H1 (cell line): ENCODE data around the gene SFTPB. TPM values are rescaled to one million over a fixed set of nuclear protein-coding genes. Genes with fewer than 3 reads are reported as not detected.

Source experiments
- CTCF ChIA-PET: fragments of 300-600 bp; sonication (Branson Sonifier 250); formaldehyde crosslinking; loops from one replicate; lab custom pipeline; 2021; ENCODE audit not compliant: partially characterized antibody; lab: Charles Lee
- POLR2A ChIA-PET: fragments of 300-600 bp; sonication (Branson Sonifier 250); formaldehyde crosslinking; loops from one replicate; lab custom pipeline; 2021; ENCODE audit warnings: inconsistent platforms; ENCODE audit not compliant: partially characterized antibody; lab: Charles Lee
- DNase-seq, 2 experiments: peaks; one replicate each; pipeline versions ENCODE4 v3.0.0 to v3.0.0-alpha.2; 2010 to 2022; ENCODE audit warnings: low spot score in 2 of 2, low read depth in 1 of 2, mixed read lengths in 1 of 2
- FAIRE-seq: peaks from 2 replicates; lab custom pipeline; 2011; peaks lifted over from hg19 to GRCh38; lab: Jason Lieb, UNC
- H2AFZ ChIP-seq: 2 replicates; pipeline ENCODE4 v1.8.1; 2012; ENCODE audit warnings: low read length, inconsistent platforms
- H2AK5ac ChIP-seq: 2 replicates; pipeline ENCODE4 v1.6.1; 2013; ENCODE audit warnings: low read depth, low read length
- H2BK120ac ChIP-seq: replicated peaks from 2 replicates; pipeline ENCODE3; 2013; ENCODE audit warnings: low read depth, low read length, inconsistent platforms
- H2BK12ac ChIP-seq: 2 replicates; pipeline ENCODE4 v1.6.1; 2013; ENCODE audit warnings: low read depth, low read length
- H2BK15ac ChIP-seq: 2 replicates; pipeline ENCODE4 v1.6.1; 2013; ENCODE audit warnings: low read length
- H2BK20ac ChIP-seq: 2 replicates; pipeline ENCODE4 v1.6.1; 2013; ENCODE audit warnings: low read length
- H2BK5ac ChIP-seq: 2 replicates; pipeline ENCODE4 v1.6.1; 2013; ENCODE audit warnings: low read depth, low read length
- H3K14ac ChIP-seq: 2 replicates; pipeline ENCODE4 v1.6.1; 2013; ENCODE audit warnings: inconsistent platforms; ENCODE audit not compliant: insufficient read length
- H3K18ac ChIP-seq: 2 replicates; pipeline ENCODE4 v1.6.1; 2013; ENCODE audit warnings: low read length; ENCODE audit errors: extremely low read depth
- H3K23ac ChIP-seq: 2 replicates; pipeline ENCODE4 v1.6.1; 2013; ENCODE audit warnings: inconsistent platforms; ENCODE audit not compliant: insufficient read length
- H3K23me2 ChIP-seq: 2 replicates; pipeline ENCODE4 v1.6.1; 2013; ENCODE audit warnings: low read depth, low read length
- H3K27ac ChIP-seq: 2 replicates; pipeline ENCODE4 v1.6.1; 2011; ENCODE audit warnings: low read depth, low read length, inconsistent platforms
- H3K27me3 ChIP-seq, 4 experiments: replicated peaks in 1 of 4; 1 replicate in 1 of 4; 2 replicates in 3 of 4; pipeline versions ENCODE4 v1.6.1 to v1.8.1; 2011 to 2013; ENCODE audit warnings: low read length in 3 of 4, mild to moderate bottlenecking in 3 of 4, inconsistent platforms in 2 of 4, mixed read lengths in 2 of 4, moderate library complexity in 1 of 4; ENCODE audit not compliant: control insufficient read depth in 3 of 4, insufficient read depth in 3 of 4; ENCODE audit errors: extremely low read depth in 1 of 4
- H3K36me3 ChIP-seq, 4 experiments: 2 replicates each; pipeline versions ENCODE4 v1.6.1 to v1.8.1; 2011 to 2013; ENCODE audit warnings: mild to moderate bottlenecking in 4 of 4, low read length in 3 of 4, moderate library complexity in 2 of 4, control low read depth in 1 of 4, inconsistent platforms in 1 of 4; ENCODE audit not compliant: insufficient read depth in 4 of 4, control insufficient read depth in 2 of 4
- H3K4ac ChIP-seq: replicated peaks from 2 replicates; pipeline ENCODE3; 2013; ENCODE audit warnings: low read length, low read depth, mixed read lengths, inconsistent platforms; ENCODE audit not compliant: insufficient read length
- H3K4me1 ChIP-seq, 4 experiments: replicated peaks in 1 of 4; 1 replicate in 1 of 4; 2 replicates in 3 of 4; pipeline versions ENCODE4 v1.6.1 to v1.8.1; 2011 to 2013; ENCODE audit warnings: low read length in 3 of 4, inconsistent platforms in 2 of 4, mixed read lengths in 1 of 4; ENCODE audit not compliant: insufficient read depth in 4 of 4, control insufficient read depth in 3 of 4
- H3K4me2 ChIP-seq, 2 experiments: 2 replicates each; pipeline versions ENCODE4 v1.6.1 to v1.8.1; 2011 to 2013; ENCODE audit warnings: low read depth in 2 of 2, low read length in 2 of 2, control low read depth in 1 of 2, inconsistent platforms in 1 of 2, mild to moderate bottlenecking in 1 of 2; ENCODE audit not compliant: insufficient read depth in 1 of 2
- H3K4me3 ChIP-seq, 4 experiments: fragments of 200-600, 300-600 bp in 1 of 4; sonication (generic), shearing (Covaris generic), sonication (Bioruptor Twin) in 1 of 4; 2 replicates each; pipeline versions ENCODE4 v1.5.1 to v1.8.1; 2011 to 2016; ENCODE audit warnings: low read length in 4 of 4, low read depth in 3 of 4, control low read depth in 2 of 4, inconsistent platforms in 2 of 4, mild to moderate bottlenecking in 2 of 4, mixed read lengths in 1 of 4, moderate library complexity in 1 of 4; ENCODE audit not compliant: insufficient read depth in 2 of 4; ENCODE audit errors: extremely low read depth in 1 of 4
- H3K56ac ChIP-seq: replicated peaks from 2 replicates; pipeline ENCODE3; 2013; ENCODE audit warnings: low read depth, mild to moderate bottlenecking, mixed read lengths, low read length, inconsistent platforms; ENCODE audit not compliant: insufficient read length
- H3K79me1 ChIP-seq: 2 replicates; pipeline ENCODE4 v1.6.1; 2013; ENCODE audit warnings: low read depth, low read length, control low read depth
- H3K79me2 ChIP-seq, 2 experiments: 2 replicates each; pipeline versions ENCODE4 v1.6.1 to v1.8.1; 2012 to 2013; ENCODE audit warnings: low read length in 2 of 2, mild to moderate bottlenecking in 2 of 2, inconsistent platforms in 1 of 2; ENCODE audit not compliant: insufficient read depth in 2 of 2, control insufficient read depth in 1 of 2
- H3K9ac ChIP-seq, 4 experiments: replicated peaks in 1 of 4; 1 replicate in 1 of 4; 2 replicates in 3 of 4; pipeline versions ENCODE4 v1.6.1 to v1.8.1; 2011 to 2013; ENCODE audit warnings: low read depth in 3 of 4, low read length in 3 of 4, control low read depth in 2 of 4, mild to moderate bottlenecking in 2 of 4, moderate library complexity in 2 of 4, inconsistent platforms in 1 of 4; ENCODE audit errors: extremely low read depth in 1 of 4
- H3K9me3 ChIP-seq, 2 experiments: 2 replicates each; pipeline versions ENCODE4 v1.6.1 to v1.8.1; 2012 to 2013; ENCODE audit warnings: mild to moderate bottlenecking in 2 of 2, moderate library complexity in 2 of 2, control low read depth in 1 of 2, inconsistent platforms in 1 of 2, low read depth in 1 of 2, low read length in 1 of 2, mixed read lengths in 1 of 2; ENCODE audit not compliant: insufficient read depth in 2 of 2
- H4K20me1 ChIP-seq, 2 experiments: replicated peaks in 1 of 2; 2 replicates each; pipeline versions ENCODE3 to v1.8.1; 2011 to 2013; ENCODE audit warnings: inconsistent platforms in 2 of 2, low read length in 2 of 2, mild to moderate bottlenecking in 1 of 2; ENCODE audit not compliant: insufficient read depth in 2 of 2, control insufficient read depth in 1 of 2
- H4K5ac ChIP-seq: 2 replicates; pipeline ENCODE4 v1.6.1; 2013; ENCODE audit warnings: low read length, low read depth, mixed read lengths, inconsistent platforms; ENCODE audit not compliant: insufficient read length
- H4K8ac ChIP-seq: 2 replicates; pipeline ENCODE4 v1.8.0; 2013; ENCODE audit warnings: mild to moderate bottlenecking, moderate library complexity, low read length, inconsistent platforms; ENCODE audit not compliant: insufficient read depth; ENCODE audit errors: extremely low read depth
- H4K91ac ChIP-seq: replicated peaks from 2 replicates; pipeline ENCODE3; 2013; ENCODE audit warnings: low read length, mixed read lengths, inconsistent platforms; ENCODE audit not compliant: insufficient read length
- SP1 ChIP-seq: IDR thresholded peaks from 2 replicates; pipeline ENCODE4 v1.6.1; 2011; ENCODE audit warnings: low read depth, low read length
- WGBS, 2 experiments: shearing (Covaris generic) in 1 of 2; methylation state at CpG; one replicate each; pipeline versions ENCODE4 v1.1.6 to v1.1.7; 2013 to 2015; ENCODE audit warnings: low lambda C conversion rate in 2 of 2, mixed read lengths in 2 of 2, inconsistent platforms in 1 of 2, low coverage in 1 of 2, missing lambda C conversion rate in 1 of 2; ENCODE audit not compliant: insufficient replicate concordance in 2 of 2, insufficient coverage in 1 of 2, insufficient read length in 1 of 2; ENCODE audit errors: extremely low coverage in 1 of 2, missing lambda C conversion rate in 1 of 2; 5-methylcytosine and 5-hydroxymethylcytosine counted together
- polyA plus RNA-seq, 7 experiments: library from polyadenylated mRNA; depleted of rRNA in 3 of 7; stranded (reverse) in 5 of 7; unstranded in 2 of 7; fragments of >200 nt in 5 of 7; fragments of 200-250 nt in 2 of 7; gene quantifications; 1 replicate in 5 of 7; 2 replicates in 1 of 7; 4 replicates in 1 of 7; pipeline versions ENCODE4 v1.2.1 to v1.2.3, GENCODE V29; 2011 to 2013; ENCODE audit warnings: missing spikeins in 2 of 7, mixed read lengths in 2 of 7
- total RNA-seq: library from RNA; stranded (reverse); fragmentation: NEBNext Ultra II Directional; extraction: Animal tissue kit (Norgen Biotek cat#: 25700); gene quantifications from 2 replicates; pipeline ENCODE4 v1.2.1, GENCODE V29; 2021

SFTPB gene
- total and polyA plus RNA-seq, 2 of the 8 experiments (the other 6 are each of a cell fraction or from before 2014, with no cell fraction given): not detected

DNA sequence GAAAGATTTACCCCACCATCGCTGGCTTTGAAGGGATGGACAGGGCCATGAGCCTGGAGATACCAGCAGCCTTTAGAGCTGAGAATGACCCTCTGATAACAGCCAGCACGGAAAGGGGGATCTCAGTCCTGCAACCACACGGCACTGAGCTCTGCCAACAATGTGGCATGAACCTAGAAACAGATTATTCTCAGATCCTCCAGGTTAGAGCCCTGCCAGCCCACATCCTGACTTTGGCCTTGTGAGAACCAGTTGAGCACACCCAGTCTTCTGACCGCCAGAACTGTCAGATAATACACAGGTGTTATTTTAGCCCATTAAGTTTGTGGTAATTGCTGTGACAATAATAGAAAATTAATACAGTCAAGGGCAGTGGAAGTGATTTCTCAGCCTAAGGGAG, 16.8 kb upstream of the SFTPB start:
- POLR2A ChIA-PET: interaction anchor here (1.2 kb wide), 1 partner anchor 11 kb away, joined by 3 read pairs; no protein-coding TSS in a partner anchor
- peaks cover 4% of the 10 kb centered on the region; the same call in 1 of the 2 replicates for H3K23me2 ChIP-seq
- H3K4me2 ChIP-seq: no peak overlapping the region
- FAIRE-seq (no peak), DNase-seq (no peak)
- no peak overlapping the region for H2BK15ac ChIP-seq
- H3K18ac ChIP-seq: no peak overlapping the region
- no peak overlapping the region for H2BK120ac ChIP-seq
- no peak overlapping the region for H3K23ac ChIP-seq
- no peak overlapping the region for H3K27ac ChIP-seq
- no peaks in the 10 kb centered on the region for H3K79me1 ChIP-seq
- H3K4me3 ChIP-seq: no peak overlapping the region
- no peak overlapping the region for H3K9ac ChIP-seq
- no peak overlapping the region for H4K5ac ChIP-seq
- no peaks in the 10 kb centered on the region for H3K36me3 ChIP-seq
- H2BK20ac ChIP-seq: no peak overlapping the region
- no peaks in the 10 kb centered on the region for H3K9me3 ChIP-seq
- no peaks in the 10 kb centered on the region for H3K79me2 ChIP-seq
- H2BK12ac ChIP-seq: no peak overlapping the region
- no peak for TF ChIP-seq SP1
- H3K27me3 ChIP-seq: no peaks in the 10 kb centered on the region; a peak in 1 of 7 replicates
- WGBS, 2 experiments: 83% methylated on average over 4 of the region's 4 CpGs; no CpG with 5 or more reads in 1 of the 2 experiments
- CTCF ChIA-PET: interaction anchor here (7.5 kb wide), 1 partner anchor 21 kb away, joined by 80 read pairs; no protein-coding TSS in a partner anchor
- H3K4ac ChIP-seq: no peak overlapping the region
- H3K14ac ChIP-seq: no peak overlapping the region
- H4K91ac ChIP-seq: no peak overlapping the region
- no peaks in the 10 kb centered on the region for H3K4me1 ChIP-seq
- H3K56ac ChIP-seq: no peak overlapping the region
- H4K8ac ChIP-seq: no peak overlapping the region
- no peak overlapping the region for H2AFZ ChIP-seq
- no peak overlapping the region for H2BK5ac ChIP-seq
- H4K20me1 ChIP-seq: peaks cover 0 to 2% of the 10 kb centered on the region in 2 experiments
- no peak overlapping the region for H2AK5ac ChIP-seq
